Liver (tissue), 9 donors: ENCODE data around the gene ELN. TPM values are rescaled to one million over a fixed set of nuclear protein-coding genes. Genes with fewer than 3 reads are reported as not detected.

Experiments used
- DNase-seq: peaks from one replicate; pipeline ENCODE4 v3.0.0-alpha.2; 2017; ENCODE audit warnings: low spot score
- H3K27ac ChIP-seq, 2 donors: one replicate each; pipeline ENCODE4 v1.7.0; 2013; ENCODE audit warnings: inconsistent platforms in 2 of 2, low read length in 2 of 2, control low read depth in 1 of 2, low read depth in 1 of 2, mild to moderate bottlenecking in 1 of 2
- H3K27me3 ChIP-seq, 4 donors: one replicate each; pipeline versions ENCODE4 v1.6.1 to v1.7.0; 2013; ENCODE audit warnings: low read length in 3 of 4, inconsistent platforms in 1 of 4, mild to moderate bottlenecking in 1 of 4, moderate library complexity in 1 of 4; ENCODE audit not compliant: control insufficient read depth in 4 of 4, insufficient read depth in 4 of 4
- H3K36me3 ChIP-seq, 4 donors: one replicate each; pipeline versions ENCODE4 v1.6.1 to v1.7.0; 2013; ENCODE audit warnings: low read length in 3 of 4, mild to moderate bottlenecking in 3 of 4, low read depth in 1 of 4, moderate library complexity in 1 of 4; ENCODE audit not compliant: control insufficient read depth in 4 of 4, insufficient read depth in 3 of 4
- H3K4me1 ChIP-seq, 4 donors: one replicate each; pipeline versions ENCODE4 v1.6.1 to v1.7.0; 2013; ENCODE audit warnings: low read length in 3 of 4, mild to moderate bottlenecking in 3 of 4, moderate library complexity in 1 of 4; ENCODE audit not compliant: control insufficient read depth in 4 of 4, insufficient read depth in 4 of 4
- H3K4me3 ChIP-seq, 3 donors: one replicate each; pipeline versions ENCODE4 v1.6.1 to v1.7.0; 2013; ENCODE audit warnings: low read length in 3 of 3, control low read depth in 1 of 3, low read depth in 1 of 3, mild to moderate bottlenecking in 1 of 3
- H3K9ac ChIP-seq, 2 donors: one replicate each; pipeline ENCODE4 v1.7.0; 2013; ENCODE audit warnings: low read length in 2 of 2, mild to moderate bottlenecking in 2 of 2, moderate library complexity in 2 of 2, control low read depth in 1 of 2, low read depth in 1 of 2
- H3K9me3 ChIP-seq, 4 donors: one replicate each; pipeline versions ENCODE4 v1.6.1 to v1.7.0; 2013; ENCODE audit warnings: low read length in 3 of 4; ENCODE audit not compliant: control insufficient read depth in 4 of 4
- CTCF ChIP-seq: fragments of 150-350 bp; IDR thresholded peaks from 2 replicates; pipeline ENCODE4 v1.5.1; 2017; ENCODE audit warnings: improper control_type of control experiment, low read depth, low read length; ENCODE audit not compliant: missing input control
- EGR1 ChIP-seq, 2 donors: IDR thresholded peaks; 2 replicates each; pipeline ENCODE4 v1.6.1; 2016 to 2018; ENCODE audit warnings: antibody characterized with exemption in 2 of 2, low read depth in 2 of 2
- FOXA1 ChIP-seq: IDR thresholded peaks from 2 replicates; pipeline ENCODE4 v1.6.1; 2016; ENCODE audit warnings: antibody characterized with exemption
- FOXA2 ChIP-seq: IDR thresholded peaks from 2 replicates; pipeline ENCODE4 v1.6.1; 2016; ENCODE audit warnings: antibody characterized with exemption
- GABPA ChIP-seq, 2 donors: IDR thresholded peaks in 1 of 2; conservative IDR thresholded peaks in 1 of 2; 2 replicates each; pipeline ENCODE4 v1.6.1; 2016; ENCODE audit warnings: antibody characterized with exemption in 2 of 2, mild to moderate bottlenecking in 1 of 2, moderate library complexity in 1 of 2
- HNF4A ChIP-seq, 2 donors: conservative IDR thresholded peaks; 2 replicates each; pipeline ENCODE4 v1.6.1; 2016; ENCODE audit warnings: antibody characterized with exemption in 2 of 2, mild to moderate bottlenecking in 2 of 2
- HNF4G ChIP-seq: IDR thresholded peaks from 2 replicates; pipeline ENCODE4 v1.6.1; 2016; ENCODE audit warnings: antibody characterized with exemption
- JUND ChIP-seq, 2 donors: IDR thresholded peaks; 2 replicates each; pipeline ENCODE4 v1.6.1; 2016; ENCODE audit warnings: antibody characterized with exemption in 2 of 2
- MAX ChIP-seq: IDR thresholded peaks from 2 replicates; pipeline ENCODE4 v1.6.1; 2016; ENCODE audit warnings: antibody characterized with exemption
- NR2F2 ChIP-seq: IDR thresholded peaks from 2 replicates; pipeline ENCODE4 v1.6.1; 2016; ENCODE audit warnings: antibody characterized with exemption
- RAD21 ChIP-seq, 2 donors: IDR thresholded peaks; 2 replicates each; pipeline ENCODE4 v1.6.1; 2016; ENCODE audit warnings: antibody characterized with exemption in 2 of 2, mild to moderate bottlenecking in 2 of 2
- REST ChIP-seq: IDR thresholded peaks from 2 replicates; pipeline ENCODE4 v1.6.1; 2016; ENCODE audit warnings: antibody characterized with exemption, mild to moderate bottlenecking
- RXRA ChIP-seq, 2 donors: IDR thresholded peaks; 2 replicates each; pipeline ENCODE4 v1.6.1; 2017 to 2018; ENCODE audit warnings: antibody characterized with exemption in 2 of 2, mild to moderate bottlenecking in 1 of 2
- SP1 ChIP-seq: IDR thresholded peaks from 2 replicates; pipeline ENCODE4 v1.6.1; 2018; ENCODE audit warnings: antibody characterized with exemption, mild to moderate bottlenecking
- TAF1 ChIP-seq: conservative IDR thresholded peaks from 2 replicates; pipeline ENCODE4 v1.6.1; 2016; ENCODE audit warnings: antibody characterized with exemption, mild to moderate bottlenecking
- YY1 ChIP-seq: IDR thresholded peaks from 2 replicates; pipeline ENCODE4 v1.6.1; 2016; ENCODE audit warnings: antibody characterized with exemption, mild to moderate bottlenecking
- ZBTB33 ChIP-seq: IDR thresholded peaks from 2 replicates; pipeline ENCODE4 v1.6.1; 2016; ENCODE audit warnings: antibody characterized with exemption
- WGBS: extraction: QIAGEN DNeasy Blood & Tissue Kit; methylation state at CpG from one replicate; pipeline ENCODE4 v1.1.7; 2013; 5-methylcytosine and 5-hydroxymethylcytosine counted together
- polyA plus RNA-seq, 2 donors: library from polyadenylated mRNA; stranded (reverse) in 1 of 2; unstranded in 1 of 2; fragments of 200-250 nt in 1 of 2; fragments of >200 nt in 1 of 2; fragmentation: Nextera tagmentation in 1 of 2; extraction: Ambion mirVana in 1 of 2; gene quantifications; one replicate each; pipeline versions ENCODE4 v1.2.1 to v1.2.3, GENCODE V29; 2013 to 2015
- total RNA-seq, 2 donors: library from RNA; depleted of rRNA; stranded (reverse); fragments of >200 nt; gene quantifications; one replicate each; pipeline ENCODE4 v1.2.3, GENCODE V29; 2014
- TF ChIP-seq, protein P1 (sequence below): IDR thresholded peaks from 2 replicates; pipeline ENCODE4 v1.6.1; 2016; ENCODE audit warnings: antibody characterized with exemption
- donor health status: healthy.
- donor health status: healthy.
- donor health status: healthy.
- donor health status: healthy.
- donor health status: healthy.

ELN gene
- total and polyA plus RNA-seq, 4 donors, result 2.7 to 16.3 (median 9.7) TPM

GRCh38 chr7:73995821-73996511 lies 32.0 kb upstream of the ELN start:
- Histone ChIP-seq H3K27me3 (no peaks in the 10 kb centered on the region), H3K36me3 (no peaks in the 10 kb centered on the region), H3K9ac (no peak overlapping the region), H3K4me1 (no peaks in the 10 kb centered on the region), H3K4me3 (no peak overlapping the region), H3K27ac (no peak overlapping the region), H3K9me3 (peaks cover 0 to 4% (median 0%) of the 10 kb centered on the region in 4 donors)
- DNase-seq, result no peak
- WGBS, result 72% methylated on average over 3 of the region's 3 CpGs
- TF ChIP-seq SP1 (no peak), REST (no peak), HNF4A (conservative IDR thresholded peaks at IDR 0.05) (no peak), RXRA (IDR thresholded peaks at IDR 0.05) (no peak), TAF1 (no peak), JUND (IDR thresholded peaks at IDR 0.05) (no peak), RAD21 (IDR thresholded peaks at IDR 0.05) (no peak), FOXA1 (no peak), EGR1 (IDR thresholded peaks at IDR 0.05; ENCODE audit: low read depth in 2 of 2) (no peak), NR2F2 (no peak), HNF4G (no peak), YY1 (no peak), GABPA (IDR thresholded peaks at IDR 0.05 in 1 of 2, conservative IDR thresholded peaks at IDR 0.05 in 1 of 2) (no peak), CTCF (no peak), ZBTB33 (no peak), FOXA2 (no peak), MAX (no peak)
- TF ChIP-seq, protein P1, sequence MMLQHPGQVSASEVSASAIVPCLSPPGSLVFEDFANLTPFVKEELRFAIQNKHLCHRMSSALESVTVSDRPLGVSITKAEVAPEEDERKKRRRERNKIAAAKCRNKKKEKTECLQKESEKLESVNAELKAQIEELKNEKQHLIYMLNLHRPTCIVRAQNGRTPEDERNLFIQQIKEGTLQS, result no peak
